GM21367 (cell line): ENCODE data around the gene ADGRA3.

ENCODE experiments used
- ATAC-seq: cut with Tn5 transposase; IDR thresholded peaks from one replicate; pipeline ENCODE4 v1.9.1; 2021; ENCODE audit not compliant: unreplicated experiment

ADGRA3 gene

DNA sequence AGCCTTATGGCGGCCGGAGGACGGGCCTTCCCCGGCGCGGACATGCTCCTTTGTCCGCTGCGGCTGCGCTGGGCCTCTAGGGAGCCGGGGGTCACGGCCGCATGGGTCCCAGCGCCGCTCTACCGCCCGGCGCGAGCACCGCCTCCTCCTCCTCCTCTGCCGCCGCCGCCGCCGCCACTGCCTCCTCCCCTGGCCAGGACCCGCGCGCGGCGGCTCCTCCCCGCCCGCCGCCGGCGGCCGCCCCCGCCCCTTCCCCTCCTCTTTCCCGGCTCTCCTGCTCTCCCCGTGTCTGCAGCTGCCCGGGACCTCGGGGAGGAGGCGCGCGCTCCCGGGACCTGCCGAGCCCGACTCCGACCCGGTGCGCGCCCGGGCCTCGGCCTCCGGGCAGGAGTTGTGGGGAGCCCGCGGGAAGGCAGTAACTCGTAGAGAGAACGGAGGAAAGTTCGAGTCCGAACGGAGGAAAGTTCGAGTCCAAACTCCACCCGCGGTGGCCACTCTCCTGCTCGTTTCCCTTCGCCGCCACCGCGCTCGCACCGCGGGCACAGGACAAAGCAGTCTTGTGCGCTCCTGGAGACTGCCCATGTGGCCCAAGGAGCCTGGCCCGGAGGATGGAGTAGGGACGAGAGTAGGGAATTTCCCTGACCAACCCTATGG lies at the start of gene ADGRA3:
Gene ADGRA3, minus strand, starts transcription at position 179 of the 654 bp plus-strand sequence. CDS start 282 bp downstream, outside the sequence.
- ATAC-seq: no peak

GRCh38 chr4:22556495-22556894 lies 40.6 kb upstream of the ADGRA3 start:
- ATAC-seq: no peak

DNA sequence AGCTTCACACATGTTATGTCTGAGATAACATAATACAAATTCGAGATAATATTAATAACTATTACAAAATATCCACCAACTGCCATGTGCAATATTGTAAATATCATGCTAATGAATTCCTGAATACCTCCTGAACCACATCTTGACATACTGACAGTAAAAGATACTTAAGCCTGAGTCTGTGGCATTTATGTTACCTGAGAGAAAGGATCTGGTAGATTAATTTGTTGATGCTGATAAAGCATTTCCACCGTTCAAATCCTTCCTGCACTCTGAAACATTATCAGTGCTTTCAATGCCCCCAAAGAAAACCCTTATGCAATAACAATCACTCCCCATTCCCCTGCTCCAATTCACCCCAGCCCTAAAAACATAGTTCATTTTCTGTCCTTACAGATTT lies 38.8 kb upstream of the ADGRA3 start:
- ATAC-seq: no peak

- no peak for ATAC-seq
These were observed 37.7 kb upstream of the ADGRA3 start for GRCh38 chr4:22553560-22553959.

- ATAC-seq: no peak
These were observed 36.9 kb upstream of the ADGRA3 start for GRCh38 chr4:22552812-22553211.

- ATAC-seq: no peak
These were observed 35.7 kb upstream of the ADGRA3 start for GRCh38 chr4:22551550-22551949.

GRCh38 chr4:22546299-22546698 lies 30.4 kb upstream of the ADGRA3 start:
- no peak for ATAC-seq

- no peak for ATAC-seq
These were observed 23.4 kb upstream of the ADGRA3 start for GRCh38 chr4:22539251-22539650.

- no peak for ATAC-seq
These were observed 22.0 kb upstream of the ADGRA3 start for GRCh38 chr4:22537864-22538263.

DNA sequence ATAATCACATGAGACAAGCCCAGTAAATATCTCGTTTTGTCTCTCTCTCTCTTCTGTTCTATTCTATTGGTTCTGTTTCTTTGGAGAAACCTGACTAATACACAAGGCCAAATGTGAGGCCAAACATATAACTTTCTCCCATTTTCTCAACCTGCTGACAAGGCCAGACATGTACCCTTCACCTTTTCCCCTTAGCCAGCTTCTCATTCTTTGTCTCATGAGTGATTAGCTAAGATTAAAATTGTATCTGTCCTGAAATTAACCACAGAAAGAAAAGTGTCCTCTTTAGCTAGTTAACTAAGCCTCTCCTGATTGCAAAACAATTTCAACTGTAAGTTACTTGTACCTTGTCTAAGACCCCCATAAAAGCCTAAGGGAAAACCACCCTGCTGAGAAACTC lies 18.5 kb upstream of the ADGRA3 start:
- no peak for ATAC-seq

GRCh38 chr4:22532896-22533295 lies 17.0 kb upstream of the ADGRA3 start:
- no peak for ATAC-seq

DNA sequence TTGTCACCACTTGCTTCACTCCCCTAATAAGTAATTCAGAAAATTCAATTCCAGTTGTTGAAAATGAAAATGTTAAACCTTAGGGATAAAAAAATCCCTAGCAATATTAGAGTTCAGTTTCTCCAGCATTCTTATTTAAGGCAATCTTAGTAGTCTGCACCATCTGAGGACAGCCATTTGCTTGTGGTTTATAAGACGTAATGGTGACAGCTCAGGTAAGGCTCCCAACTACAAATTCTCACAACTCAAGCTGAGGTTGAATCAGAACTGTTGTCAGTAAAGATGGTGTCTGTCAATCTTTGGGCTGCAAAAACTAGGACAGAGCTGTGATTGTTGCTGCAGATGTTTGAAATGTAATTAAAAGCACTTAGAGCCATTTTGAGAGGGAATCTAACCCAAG lies 16.3 kb upstream of the ADGRA3 start:
- no peak for ATAC-seq

DNA sequence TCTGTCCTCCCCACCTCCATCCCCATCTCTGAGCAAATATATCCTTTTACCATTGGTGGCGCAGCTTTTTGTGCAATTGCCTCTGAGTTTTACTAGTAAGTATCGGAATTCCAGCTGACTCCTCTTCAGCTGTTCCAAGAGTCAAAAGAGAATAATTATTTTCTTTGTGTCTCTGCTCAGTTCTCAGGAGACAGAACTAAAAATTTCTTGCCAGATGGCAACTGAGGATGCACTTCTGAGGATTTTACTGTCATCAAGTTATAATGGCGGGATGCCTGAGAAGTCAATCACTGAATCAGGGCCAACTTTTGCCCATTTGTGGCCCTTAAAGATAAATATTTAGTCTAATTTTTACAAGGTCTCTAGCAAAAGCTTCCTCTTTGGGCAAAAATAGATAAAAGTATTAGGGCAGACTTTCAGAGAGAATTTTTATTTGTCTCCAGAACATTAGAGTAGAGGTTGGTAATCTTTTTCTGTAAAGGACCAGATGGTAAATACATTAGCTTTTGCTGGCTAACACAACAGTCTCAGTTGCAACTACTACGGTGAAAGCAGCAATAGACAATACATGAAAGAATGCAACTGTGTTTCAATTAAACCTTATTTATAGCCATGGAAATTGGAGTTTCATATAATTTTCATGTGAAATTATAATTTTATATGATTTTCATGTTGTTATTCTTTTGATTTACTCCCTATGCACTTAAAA lies 15.6 kb upstream of the ADGRA3 start:
- ATAC-seq: no peak

- ATAC-seq: no peak
These were observed 9.0 kb upstream of the ADGRA3 start for GRCh38 chr4:22524895-22525294.

DNA sequence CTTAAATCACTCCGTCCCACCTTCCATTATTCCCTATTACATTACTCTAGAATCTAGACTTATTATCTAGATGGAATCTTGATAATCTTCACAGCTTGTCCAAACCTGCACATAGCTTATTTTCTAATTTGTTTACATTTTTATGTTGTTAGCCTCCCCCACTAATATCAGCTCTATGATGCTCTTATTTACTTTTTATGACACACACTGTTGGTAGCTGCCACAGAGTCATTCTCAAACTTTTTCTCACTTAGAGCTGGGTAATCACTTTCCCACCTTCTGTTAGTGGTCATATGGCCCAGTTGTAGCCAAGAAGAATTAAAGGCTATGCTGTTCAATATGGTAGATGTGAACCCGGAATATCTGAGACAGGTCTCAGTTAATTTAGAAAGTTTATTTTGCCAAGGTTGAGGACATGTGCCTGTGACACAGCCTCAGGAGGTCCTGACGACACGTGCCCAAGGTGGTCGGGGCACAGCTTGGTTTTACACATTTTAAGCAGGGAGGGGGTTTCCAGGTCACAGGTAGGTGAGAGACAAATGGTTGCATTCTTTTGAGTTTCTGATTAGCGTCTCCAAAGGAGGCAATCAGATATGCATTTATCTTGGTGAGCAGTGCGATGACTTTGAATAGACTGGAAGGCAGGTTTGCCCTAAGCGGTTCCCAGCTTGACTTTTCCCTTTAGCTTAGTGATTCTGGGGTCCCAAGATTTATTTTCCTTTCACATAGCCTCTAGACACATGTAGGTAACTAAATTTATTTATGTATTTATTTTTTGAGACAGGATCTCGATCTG lies 7.0 kb upstream of the ADGRA3 start:
- no peak for ATAC-seq

DNA sequence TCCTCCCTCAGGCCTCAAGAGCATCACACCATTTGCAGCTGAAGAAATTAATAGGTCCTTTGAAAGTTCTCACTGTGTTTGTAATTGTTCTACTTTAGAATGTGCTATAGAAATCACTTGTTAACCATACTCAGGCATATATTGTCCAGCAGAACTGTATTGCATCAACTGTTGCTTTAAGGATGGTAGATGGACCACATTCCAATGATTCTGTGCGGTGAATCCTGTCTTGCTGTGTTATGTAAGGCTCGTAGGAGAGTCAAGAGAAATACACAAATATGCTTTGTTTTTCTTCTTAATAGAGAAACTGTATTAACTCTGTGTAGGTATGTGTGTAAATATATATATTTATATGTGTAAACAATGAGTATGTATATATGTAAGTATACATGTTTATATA lies 6.3 kb upstream of the ADGRA3 start:
- ATAC-seq: no peak

DNA sequence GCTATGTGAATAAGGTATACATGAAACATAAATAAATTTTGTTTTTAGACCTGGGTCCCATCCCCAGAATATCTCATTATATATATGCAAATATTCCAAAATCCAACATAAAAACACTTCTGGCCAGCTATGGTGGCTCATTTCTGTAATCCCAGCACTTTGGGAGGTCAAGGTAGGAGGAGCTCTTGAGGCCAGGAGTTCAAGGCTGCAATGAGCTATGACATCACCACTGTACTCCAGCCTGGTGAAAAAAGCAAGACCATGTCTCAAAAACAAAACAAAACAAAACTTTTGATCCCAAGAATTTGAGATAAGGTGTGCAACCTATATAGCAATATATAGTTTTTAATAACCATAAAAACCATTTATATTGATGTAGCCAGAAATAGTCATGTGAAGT lies 5.4 kb upstream of the ADGRA3 start:
- ATAC-seq: no peak

DNA sequence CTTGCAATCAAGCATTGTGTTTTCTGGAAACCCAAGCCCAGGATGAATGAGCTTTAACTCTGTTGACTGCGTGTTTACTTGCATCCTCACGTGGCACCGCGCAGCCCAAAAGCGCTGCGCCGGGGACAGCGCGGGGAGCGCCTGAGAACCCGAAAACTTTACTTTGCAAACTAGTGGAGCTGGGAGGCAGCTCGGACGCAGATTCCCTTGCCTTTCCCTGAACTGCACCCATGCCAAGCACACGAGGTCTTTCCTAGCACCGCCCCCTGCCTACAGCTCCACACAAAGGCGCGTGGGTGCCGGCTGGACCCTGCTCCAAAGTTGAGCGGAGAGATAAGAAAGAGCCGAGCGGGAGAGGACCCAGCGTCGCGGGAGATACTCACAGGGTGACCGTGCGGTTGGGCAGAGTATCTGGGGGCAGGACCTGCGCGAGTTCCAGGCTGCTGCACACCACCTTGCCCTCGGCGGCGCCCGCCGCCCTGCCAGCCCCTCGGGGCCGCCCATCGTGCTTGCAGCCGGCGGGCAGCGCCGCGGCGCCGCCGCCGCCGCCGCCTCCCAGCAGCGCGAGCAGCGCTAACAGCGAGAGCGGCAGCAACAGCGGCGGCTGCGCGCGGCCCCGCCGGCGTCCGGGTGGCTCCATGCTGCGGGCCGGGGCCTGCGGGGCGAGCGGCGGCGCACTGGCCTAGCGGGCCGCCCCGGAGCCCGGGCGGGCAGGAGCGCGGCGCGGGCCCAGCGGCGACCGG lies 550 bp downstream of the ADGRA3 start:
- ATAC-seq: no peak

DNA sequence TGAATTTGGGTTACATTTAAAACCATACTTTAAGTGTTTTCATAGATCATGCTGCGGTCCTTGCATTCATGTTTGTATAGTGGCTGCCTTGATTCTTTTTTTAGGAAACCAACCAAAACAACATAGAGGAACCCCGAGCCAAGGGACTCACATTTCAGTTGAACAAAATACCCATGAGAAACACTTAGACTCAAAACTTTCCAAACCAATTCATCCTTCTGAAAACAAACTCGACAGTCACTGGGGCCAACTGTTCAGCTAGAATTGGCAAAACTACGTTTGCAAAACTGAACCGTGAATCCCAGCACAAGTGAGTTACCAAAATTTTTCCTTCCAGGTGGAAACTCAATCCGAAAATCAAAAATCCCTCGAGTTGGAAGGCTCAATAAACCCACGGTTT lies 1.4 kb downstream of the ADGRA3 start:
- no peak for ATAC-seq

DNA sequence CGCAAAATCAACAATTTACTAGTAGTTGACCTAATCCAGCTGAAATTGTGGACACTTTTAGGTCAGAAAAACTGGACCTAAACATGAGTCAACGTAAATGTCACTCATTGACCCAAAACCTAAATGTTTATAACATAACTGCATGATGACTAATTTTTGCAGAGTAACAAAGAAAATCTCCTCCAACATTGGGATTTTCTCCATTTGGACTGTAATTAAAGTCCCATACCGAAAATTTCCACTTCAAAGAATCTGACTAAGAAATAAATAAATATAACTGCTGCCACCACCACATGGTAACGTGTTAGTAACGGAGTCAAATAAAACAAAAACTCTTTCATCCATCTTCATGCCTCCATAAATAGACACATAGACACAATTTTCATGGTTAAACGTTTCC lies 1.9 kb downstream of the ADGRA3 start:
- ATAC-seq: no peak

DNA sequence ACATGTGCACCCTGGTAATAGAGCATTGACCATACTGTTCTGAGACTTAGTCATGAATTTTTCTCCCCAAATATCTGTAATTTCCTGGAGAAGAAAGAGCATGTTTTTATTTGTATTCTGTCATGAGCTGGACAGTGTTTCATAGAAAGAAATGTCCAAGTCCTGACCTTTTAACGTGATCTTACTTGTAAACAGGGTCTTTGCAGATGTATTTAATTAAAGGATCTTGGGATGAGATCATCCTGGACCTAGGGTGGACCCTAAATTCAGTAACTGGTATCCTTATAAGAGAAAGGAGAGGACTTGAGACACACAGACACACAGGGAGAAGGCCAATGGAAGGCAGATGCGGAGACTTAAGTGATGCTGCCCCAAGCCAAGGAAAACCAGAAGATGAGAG lies 3.6 kb downstream of the ADGRA3 start:
- no peak for ATAC-seq
